Measurements from ENCODE around the gene VIPR2.

DNA sequence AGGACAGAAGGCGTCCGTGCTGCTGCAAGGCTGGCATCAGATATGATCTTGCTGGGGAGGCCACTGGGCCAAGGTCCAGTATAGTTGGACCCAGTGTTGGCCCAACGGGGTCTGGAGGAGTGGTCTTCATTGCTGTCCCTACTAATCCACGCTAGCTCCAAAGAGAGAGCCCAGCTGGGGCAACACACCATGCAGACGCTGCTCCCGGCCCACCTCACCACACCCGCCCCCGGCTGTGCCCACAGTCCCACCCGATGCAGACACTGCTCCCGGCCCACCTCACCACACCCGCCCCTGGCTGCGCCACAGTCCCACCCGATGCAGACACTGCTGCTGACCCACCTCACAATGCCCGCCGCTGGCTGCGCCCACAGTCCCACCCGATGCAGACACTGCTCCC lies 121.5 kb downstream of the VIPR2 start:
- TF ChIP-seq ISL1 (CRISPR knock-in tag; IDR thresholded peaks at IDR 0.05): no peak
- TF ChIP-seq, protein P1, sequence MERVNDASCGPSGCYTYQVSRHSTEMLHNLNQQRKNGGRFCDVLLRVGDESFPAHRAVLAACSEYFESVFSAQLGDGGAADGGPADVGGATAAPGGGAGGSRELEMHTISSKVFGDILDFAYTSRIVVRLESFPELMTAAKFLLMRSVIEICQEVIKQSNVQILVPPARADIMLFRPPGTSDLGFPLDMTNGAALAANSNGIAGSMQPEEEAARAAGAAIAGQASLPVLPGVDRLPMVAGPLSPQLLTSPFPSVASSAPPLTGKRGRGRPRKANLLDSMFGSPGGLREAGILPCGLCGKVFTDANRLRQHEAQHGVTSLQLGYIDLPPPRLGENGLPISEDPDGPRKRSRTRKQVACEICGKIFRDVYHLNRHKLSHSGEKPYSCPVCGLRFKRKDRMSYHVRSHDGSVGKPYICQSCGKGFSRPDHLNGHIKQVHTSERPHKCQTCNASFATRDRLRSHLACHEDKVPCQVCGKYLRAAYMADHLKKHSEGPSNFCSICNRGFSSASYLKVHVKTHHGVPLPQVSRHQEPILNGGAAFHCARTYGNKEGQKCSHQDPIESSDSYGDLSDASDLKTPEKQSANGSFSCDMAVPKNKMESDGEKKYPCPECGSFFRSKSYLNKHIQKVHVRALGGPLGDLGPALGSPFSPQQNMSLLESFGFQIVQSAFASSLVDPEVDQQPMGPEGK (CRISPR knock-in tag; IDR thresholded peaks at IDR 0.05; ENCODE audit: borderline replicate concordance): no peak
- TF ChIP-seq ZNF70 (CRISPR knock-in tag; IDR thresholded peaks at IDR 0.05): no peak
- no peak for TF ChIP-seq BACH2 (CRISPR knock-in tag; IDR thresholded peaks at IDR 0.05; ENCODE audit: borderline replicate concordance)
- no peak for TF ChIP-seq ZFP3 (CRISPR knock-in tag; IDR thresholded peaks at IDR 0.05)
- no peak for TF ChIP-seq ZC3H10 (CRISPR knock-in tag; IDR thresholded peaks at IDR 0.05)
- no peak for TF ChIP-seq CREB5 (CRISPR knock-in tag; IDR thresholded peaks at IDR 0.05; ENCODE audit: low read depth)
- TF ChIP-seq, protein P2, sequence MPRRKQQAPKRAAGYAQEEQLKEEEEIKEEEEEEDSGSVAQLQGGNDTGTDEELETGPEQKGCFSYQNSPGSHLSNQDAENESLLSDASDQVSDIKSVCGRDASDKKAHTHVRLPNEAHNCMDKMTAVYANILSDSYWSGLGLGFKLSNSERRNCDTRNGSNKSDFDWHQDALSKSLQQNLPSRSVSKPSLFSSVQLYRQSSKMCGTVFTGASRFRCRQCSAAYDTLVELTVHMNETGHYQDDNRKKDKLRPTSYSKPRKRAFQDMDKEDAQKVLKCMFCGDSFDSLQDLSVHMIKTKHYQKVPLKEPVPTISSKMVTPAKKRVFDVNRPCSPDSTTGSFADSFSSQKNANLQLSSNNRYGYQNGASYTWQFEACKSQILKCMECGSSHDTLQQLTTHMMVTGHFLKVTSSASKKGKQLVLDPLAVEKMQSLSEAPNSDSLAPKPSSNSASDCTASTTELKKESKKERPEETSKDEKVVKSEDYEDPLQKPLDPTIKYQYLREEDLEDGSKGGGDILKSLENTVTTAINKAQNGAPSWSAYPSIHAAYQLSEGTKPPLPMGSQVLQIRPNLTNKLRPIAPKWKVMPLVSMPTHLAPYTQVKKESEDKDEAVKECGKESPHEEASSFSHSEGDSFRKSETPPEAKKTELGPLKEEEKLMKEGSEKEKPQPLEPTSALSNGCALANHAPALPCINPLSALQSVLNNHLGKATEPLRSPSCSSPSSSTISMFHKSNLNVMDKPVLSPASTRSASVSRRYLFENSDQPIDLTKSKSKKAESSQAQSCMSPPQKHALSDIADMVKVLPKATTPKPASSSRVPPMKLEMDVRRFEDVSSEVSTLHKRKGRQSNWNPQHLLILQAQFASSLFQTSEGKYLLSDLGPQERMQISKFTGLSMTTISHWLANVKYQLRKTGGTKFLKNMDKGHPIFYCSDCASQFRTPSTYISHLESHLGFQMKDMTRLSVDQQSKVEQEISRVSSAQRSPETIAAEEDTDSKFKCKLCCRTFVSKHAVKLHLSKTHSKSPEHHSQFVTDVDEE (CRISPR knock-in tag; IDR thresholded peaks at IDR 0.05): no peak
